COLO829 (cell line): ENCODE results near the gene LRTM2.
"Not testable (repeated sequence)": the region's sequence is repeated elsewhere in the genome, so short reads cannot be mapped to it uniquely, and the experiment has no call there.

Experiments
- DNase-seq: peaks from one replicate; pipeline ENCODE4 v3.0.0; 2012; ENCODE audit warnings: low spot score

Gene LRTM2

GRCh38 chr12:1811281-1811947 lies 9.0 kb upstream of the LRTM2 start:
- DNase-seq, result no peak

GRCh38 chr12:1811948-1812291 lies 8.4 kb upstream of the LRTM2 start:
- DNase-seq, result no peak

GRCh38 chr12:1812650-1813302 lies 7.6 kb upstream of the LRTM2 start:
- no peak for DNase-seq

- no peak for DNase-seq
These were observed 6.1 kb upstream of the LRTM2 start for GRCh38 chr12:1814266-1814665.

- no peak for DNase-seq
These were observed 5.3 kb upstream of the LRTM2 start for GRCh38 chr12:1815108-1815507.

- DNase-seq, result no peak
These were observed 4.3 kb upstream of the LRTM2 start for GRCh38 chr12:1815814-1816729.

GRCh38 chr12:1816730-1817348 lies 3.5 kb upstream of the LRTM2 start:
- DNase-seq, result no peak

- not testable (repeated sequence) for DNase-seq
These were observed 2.4 kb upstream of the LRTM2 start for GRCh38 chr12:1817928-1818327.

GRCh38 chr12:1819050-1819449 lies 1.3 kb upstream of the LRTM2 start:
- DNase-seq, result no peak

- DNase-seq, result no peak
These were observed 794 bp upstream of the LRTM2 start for GRCh38 chr12:1819571-1819970.

- DNase-seq, result no peak
These were observed 529 bp downstream of the LRTM2 start for GRCh38 chr12:1820896-1821291.

- DNase-seq, result no peak
These were observed 1.4 kb downstream of the LRTM2 start for GRCh38 chr12:1821805-1822204.

- no peak for DNase-seq
These were observed 2.3 kb downstream of the LRTM2 start for GRCh38 chr12:1822699-1823098.

- no peak for DNase-seq
These were observed 2.9 kb downstream of the LRTM2 start for GRCh38 chr12:1823237-1823636.

GRCh38 chr12:1825382-1826102 lies 5.2 kb downstream of the LRTM2 start:
- no peak for DNase-seq

GRCh38 chr12:1826401-1826800 lies 6.0 kb downstream of the LRTM2 start:
- no peak for DNase-seq

- no peak for DNase-seq
These were observed 6.7 kb downstream of the LRTM2 start for GRCh38 chr12:1826867-1827705.

- no peak for DNase-seq
These were observed 7.8 kb downstream of the LRTM2 start for GRCh38 chr12:1827826-1828805.

- DNase-seq, result no peak
These were observed 8.5 kb downstream of the LRTM2 start for GRCh38 chr12:1828856-1829255.
